Peyer's patch (tissue), 4 donors: Measurements from ENCODE around the gene SKOR1.

Experiments used
- CTCF ChIP-seq, 6 experiments: fragments of 450-650 bp in 4 of 6; fragments of 200-600 bp in 2 of 6; sonication (generic) in 1 of 6; IDR thresholded peaks; one replicate each; pipeline ENCODE4 v1.5.1; 2017 to 2019; ENCODE audit warnings: antibody characterized with exemption in 6 of 6, mild to moderate bottlenecking in 3 of 6, moderate library complexity in 1 of 6
- POLR2A ChIP-seq, 2 donors: fragments of 450-650 bp; IDR thresholded peaks; one replicate each; pipeline ENCODE4 v1.5.1; 2017; ENCODE audit warnings: antibody characterized with exemption in 2 of 2, mild to moderate bottlenecking in 2 of 2, moderate library complexity in 2 of 2

GRCh38 chr15:67788986-67789385 lies 36.3 kb upstream of the SKOR1 start:
- TF ChIP-seq CTCF (IDR thresholded peaks at IDR 0.05) = no peak
- TF ChIP-seq POLR2A (IDR thresholded peaks at IDR 0.05) = no peak
